Left cardiac atrium (tissue), 4 donors: ENCODE results near the gene DAPK1. TPM values are rescaled to one million over a fixed set of nuclear protein-coding genes. Genes with fewer than 3 reads are reported as not detected.

Experiments used
- ATAC-seq, 2 donors: fragments of 200-7000 bp; cut with Tn5 transposase; one replicate each; pipeline ENCODE4 v1.9.1; 2020; ENCODE audit warnings: mild to moderate bottlenecking in 2 of 2, moderate library complexity in 2 of 2
- DNase-seq: peaks from one replicate; pipeline ENCODE4 v3.0.0-alpha.2; 2020
- intact Hi-C, 2 donors: fragments of 100-400 bp; cut with DNase I; formaldehyde crosslinking; loops; one replicate each; pipeline versions ENCODE4 v1.14.1 to v1.15.1; 2022 to 2023
- total RNA-seq, 2 donors: library from RNA; stranded (reverse); fragmentation: NEBNext Ultra II Directional; extraction: Animal tissue kit (Norgen Biotek cat#: 25700); gene quantifications; one replicate each; pipeline ENCODE4 v1.2.1, GENCODE V29; 2021
- donor health status: DM: no; HTN: yes; CAD: no.
- donor health status: DM: no; HTN: yes; CAD: no; lungs with severe emphysema.
- donor health status: DM: yes; HTN: yes; CAD: no.
- donor health status: Dilated cardiomyopathy.

DAPK1 gene
- total RNA-seq, 2 donors from 2014 or later: 19.9 to 21.7 TPM

GRCh38 chr9:87513880-87514535 is 16.3 kb downstream of the DAPK1 start:
- DNase-seq: no peak
- no peak for ATAC-seq
- intact Hi-C loops: no loop called here

- ATAC-seq: no peak
- intact Hi-C loops: no loop called here
Measured at GRCh38 chr9:87515006-87515405, 17.3 kb downstream of the DAPK1 start.

GRCh38 chr9:87515588-87516221 is 18.0 kb downstream of the DAPK1 start:
- intact Hi-C loops: no loop called here
- DNase-seq (no peak), ATAC-seq (no peak)

More at GRCh38 chr9:87515006-87515405, 17.3 kb downstream of the DAPK1 start:
- DNase-seq: no peak

- intact Hi-C loops: no loop called here
- peak; percentile 55 to 77 for ATAC-seq
Measured at GRCh38 chr9:87516222-87516925, 18.7 kb downstream of the DAPK1 start.

GRCh38 chr9:87516926-87517290 is 19.2 kb downstream of the DAPK1 start:
- DNase-seq: no peak
- intact Hi-C loops: no loop called here
- ATAC-seq: no peak

More at GRCh38 chr9:87516222-87516925, 18.7 kb downstream of the DAPK1 start:
- DNase-seq: peak; percentile 77

GRCh38 chr9:87517732-87518131 is 20.1 kb downstream of the DAPK1 start:
- intact Hi-C loops: no loop called here
- DNase-seq: no peak
- ATAC-seq: no peak

- ATAC-seq: peak; percentile 79 to 91
- intact Hi-C loops: no loop called here
- DNase-seq: peak; percentile 86
Measured at GRCh38 chr9:87518702-87519335, 21.2 kb downstream of the DAPK1 start.

- ATAC-seq (peak in 1 of 2 donors; percentile 48), DNase-seq (no peak)
- intact Hi-C loops: no loop called here
Measured at GRCh38 chr9:87519461-87519860, 21.8 kb downstream of the DAPK1 start.

GRCh38 chr9:87520172-87520683 is 22.6 kb downstream of the DAPK1 start:
- ATAC-seq (no peak), DNase-seq (no peak)
- intact Hi-C loops: no loop called here

GRCh38 chr9:87521834-87522233 is 24.2 kb downstream of the DAPK1 start:
- ATAC-seq (no peak), DNase-seq (no peak)
- intact Hi-C loops: no loop called here

GRCh38 chr9:87524061-87524460 is 26.4 kb downstream of the DAPK1 start:
- DNase-seq: no peak
- no peak for ATAC-seq
- intact Hi-C loops: no loop called here

- ATAC-seq: no peak
- DNase-seq: no peak
- intact Hi-C loops: no loop called here
Measured at GRCh38 chr9:87525546-87526303, 28.1 kb downstream of the DAPK1 start.

- intact Hi-C loops: no loop called here
- no peak for DNase-seq
- no peak for ATAC-seq
Measured at GRCh38 chr9:87527211-87527916, 29.7 kb downstream of the DAPK1 start.

- DNase-seq: no peak
- ATAC-seq: no peak
- intact Hi-C loops: no loop called here
Measured at GRCh38 chr9:87528969-87529368, 31.3 kb downstream of the DAPK1 start.

- intact Hi-C loops: no loop called here
- ATAC-seq: peak in 1 of 2 donors; percentile 60
- no peak for DNase-seq
Measured at GRCh38 chr9:87529671-87530070, 32.0 kb downstream of the DAPK1 start.

GRCh38 chr9:87530716-87531115 is 33.0 kb downstream of the DAPK1 start:
- intact Hi-C loops: no loop called here
- ATAC-seq: no peak
- DNase-seq: no peak

GRCh38 chr9:87531370-87532295 is 34.0 kb downstream of the DAPK1 start:
- no peak for DNase-seq
- intact Hi-C loops: no loop called here
- ATAC-seq: no peak
